ENCODE results near the gene EP400.

GRCh38 chr12:131900397-131900796 is 49.3 kb upstream of the EP400 start:
- TF ChIP-seq CTCF (conservative IDR thresholded peaks at IDR 0.05) (no peak), ZFX (IDR thresholded peaks at IDR 0.05) (no peak)
